Stimulated activated CD8-positive, alpha-beta memory T cell treated with anti-CD3 and anti-CD28 coated beads, Interleukin-7, amount 100 ng/mL, for 24 hours (primary cell): ENCODE measurements around the gene RAD50.
"Not testable (repeated sequence)": the region's sequence is repeated elsewhere in the genome, so short reads cannot be mapped to it uniquely, and the experiment has no call there.

ENCODE experiments used
- DNase-seq: peaks from one replicate; pipeline ENCODE4 v3.0.0-alpha.2; 2020; ENCODE audit warnings: low read depth

Gene RAD50

DNA sequence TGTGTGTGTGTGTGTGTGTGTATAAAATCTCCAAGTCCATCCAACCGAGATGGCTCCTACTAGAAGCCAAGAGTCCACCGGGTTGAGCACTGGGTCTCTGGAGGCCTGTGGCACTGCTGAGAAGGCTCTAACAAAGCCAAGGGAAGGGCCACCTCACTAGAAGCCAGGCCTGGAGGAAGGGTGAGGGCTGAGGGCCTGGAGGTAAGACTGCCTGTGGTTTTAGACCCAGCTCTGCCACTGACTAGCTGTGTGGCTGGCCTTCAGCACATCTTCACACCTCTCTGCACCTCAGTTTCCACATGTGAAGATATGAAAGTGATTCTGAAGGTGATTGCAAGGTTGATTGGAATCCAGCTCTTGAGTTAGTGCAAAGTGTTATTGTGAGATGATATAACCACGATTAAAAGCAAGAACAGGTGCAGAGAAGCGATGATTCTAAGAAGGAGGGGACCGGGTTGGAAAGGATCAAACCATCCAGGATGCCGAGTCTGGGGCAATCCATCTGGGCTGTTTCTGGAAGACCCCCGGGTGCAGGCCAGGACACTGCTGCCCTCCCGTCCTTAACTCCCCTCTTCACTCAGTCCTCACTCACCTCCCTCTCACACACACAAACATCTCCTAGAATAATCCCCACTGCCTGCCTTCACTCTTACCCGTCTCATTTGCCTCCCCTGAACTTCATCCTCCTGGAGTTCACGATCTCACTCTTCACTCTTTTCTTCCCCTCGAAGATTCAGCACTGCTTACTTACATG, 119.3 kb downstream of the RAD50 start:
- no peak for DNase-seq

DNA sequence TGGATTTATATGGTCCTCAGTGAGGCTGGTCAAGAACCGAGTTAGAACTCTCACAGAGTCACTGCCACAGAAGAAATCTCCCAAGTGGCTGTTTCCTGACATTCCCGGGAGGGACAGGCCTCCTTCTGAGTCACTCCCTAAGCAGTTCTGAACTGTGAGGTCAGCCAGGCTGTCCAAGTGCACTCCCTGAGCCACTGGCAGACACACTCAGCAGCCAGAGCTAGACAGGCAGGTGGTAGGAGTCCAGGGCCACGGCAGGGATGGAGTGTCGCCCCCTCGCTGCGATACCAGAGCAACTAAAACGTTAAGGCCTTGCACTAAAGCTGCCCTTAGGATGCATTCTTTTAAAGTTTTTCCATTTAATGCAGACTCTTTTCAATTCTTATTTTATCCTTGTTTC, 120.4 kb downstream of the RAD50 start:
- DNase-seq = no peak

DNA sequence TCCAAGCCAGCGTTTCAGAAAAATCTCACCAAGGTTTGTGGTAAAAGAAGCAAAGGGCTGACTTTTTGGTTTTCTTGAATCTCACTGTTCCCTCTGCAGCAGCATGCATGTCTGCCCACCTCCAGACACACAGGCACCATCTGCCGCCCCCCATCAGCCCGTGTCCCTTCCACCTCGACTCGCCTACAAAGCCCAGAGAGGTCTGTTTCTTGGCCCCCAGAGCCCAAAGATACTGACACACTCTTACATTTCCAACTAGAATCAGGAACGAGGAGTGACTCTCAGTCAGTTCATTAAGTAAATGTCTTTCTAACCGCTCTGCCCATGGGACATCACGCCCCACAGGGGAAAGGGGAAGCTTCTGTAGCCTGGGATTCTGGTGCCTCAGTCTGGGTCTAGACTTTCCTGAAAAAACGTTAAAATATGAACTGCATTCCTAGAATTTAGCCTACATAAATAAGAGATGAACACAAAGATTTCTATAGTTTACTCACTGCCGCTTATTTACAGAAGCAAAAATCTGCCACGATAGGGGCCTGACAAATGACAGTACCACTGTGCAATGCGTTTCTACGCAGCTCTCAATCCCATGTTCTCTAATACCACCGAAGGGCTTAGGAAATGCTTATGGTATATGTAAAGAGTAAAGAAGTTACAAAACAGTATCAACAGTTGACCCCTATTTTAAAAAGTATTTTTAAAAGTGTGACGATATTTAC, 121.1 kb downstream of the RAD50 start:
- no peak for DNase-seq

DNA sequence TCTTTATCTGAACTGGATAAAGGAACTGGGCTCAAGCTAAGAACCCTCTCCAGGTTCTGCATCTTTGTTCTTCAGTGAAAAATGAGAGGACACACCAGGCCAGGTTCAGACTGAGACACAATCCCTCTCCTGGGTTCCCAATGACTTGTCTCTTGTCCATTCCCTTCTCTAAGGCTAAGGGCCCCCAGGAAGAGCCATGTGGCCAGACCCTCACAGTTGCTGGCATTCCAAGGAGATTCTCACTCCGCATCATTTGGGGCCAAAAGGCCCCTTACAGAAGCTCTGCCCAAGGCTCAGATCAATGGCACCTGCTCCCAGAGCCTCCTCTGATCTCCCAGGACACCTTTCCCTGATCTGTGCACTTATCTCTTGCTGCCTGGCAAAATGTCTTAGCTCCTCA, 122.0 kb downstream of the RAD50 start:
- no peak for DNase-seq

DNA sequence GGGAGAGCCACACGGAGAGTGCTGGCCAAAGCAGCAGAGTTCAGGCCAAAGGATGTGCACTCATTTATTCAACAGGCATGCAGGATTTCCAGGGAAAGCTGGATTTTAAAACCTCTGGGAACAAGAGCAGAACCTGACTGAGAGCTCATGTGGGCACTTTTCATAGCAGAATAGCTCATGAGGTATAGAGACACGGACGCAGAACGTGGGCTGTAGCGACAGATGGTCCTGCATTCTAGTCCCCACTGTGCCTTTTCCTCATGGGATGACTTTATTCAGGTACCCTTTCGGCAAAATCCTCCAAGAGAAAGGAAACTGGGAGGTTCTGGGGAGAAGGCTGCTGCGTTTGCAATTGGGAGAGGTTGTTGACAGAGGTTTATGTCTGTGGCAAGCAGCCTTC, 122.4 kb downstream of the RAD50 start:
- no peak for DNase-seq

DNA sequence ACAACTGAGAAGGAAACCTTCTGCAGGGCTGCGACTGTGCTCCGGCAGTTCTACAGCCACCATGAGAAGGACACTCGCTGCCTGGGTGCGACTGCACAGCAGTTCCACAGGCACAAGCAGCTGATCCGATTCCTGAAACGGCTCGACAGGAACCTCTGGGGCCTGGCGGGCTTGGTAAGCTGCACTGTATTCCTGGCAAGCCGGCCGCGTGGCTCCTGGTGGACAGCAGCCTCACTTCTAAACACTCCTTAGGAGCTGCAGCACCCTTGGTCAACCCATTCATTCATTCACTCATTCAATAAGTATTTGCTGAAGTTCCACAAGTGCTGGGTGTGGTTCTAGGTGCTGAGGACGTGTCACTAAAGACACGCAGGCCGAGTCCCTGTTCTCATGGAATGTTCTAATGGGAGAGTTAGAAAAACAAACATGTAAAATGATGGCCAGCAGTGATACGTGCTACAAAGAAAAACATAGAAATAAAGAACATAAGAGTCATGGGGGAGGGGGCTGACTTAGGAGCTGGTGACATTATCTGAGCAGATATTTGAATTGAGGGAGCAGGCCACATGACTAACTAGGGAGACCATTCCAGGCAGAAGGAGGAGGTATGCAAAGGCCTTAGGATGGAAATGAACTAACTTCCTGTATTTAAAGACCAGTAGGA, 123.1 kb downstream of the RAD50 start:
- DNase-seq = no peak

DNA sequence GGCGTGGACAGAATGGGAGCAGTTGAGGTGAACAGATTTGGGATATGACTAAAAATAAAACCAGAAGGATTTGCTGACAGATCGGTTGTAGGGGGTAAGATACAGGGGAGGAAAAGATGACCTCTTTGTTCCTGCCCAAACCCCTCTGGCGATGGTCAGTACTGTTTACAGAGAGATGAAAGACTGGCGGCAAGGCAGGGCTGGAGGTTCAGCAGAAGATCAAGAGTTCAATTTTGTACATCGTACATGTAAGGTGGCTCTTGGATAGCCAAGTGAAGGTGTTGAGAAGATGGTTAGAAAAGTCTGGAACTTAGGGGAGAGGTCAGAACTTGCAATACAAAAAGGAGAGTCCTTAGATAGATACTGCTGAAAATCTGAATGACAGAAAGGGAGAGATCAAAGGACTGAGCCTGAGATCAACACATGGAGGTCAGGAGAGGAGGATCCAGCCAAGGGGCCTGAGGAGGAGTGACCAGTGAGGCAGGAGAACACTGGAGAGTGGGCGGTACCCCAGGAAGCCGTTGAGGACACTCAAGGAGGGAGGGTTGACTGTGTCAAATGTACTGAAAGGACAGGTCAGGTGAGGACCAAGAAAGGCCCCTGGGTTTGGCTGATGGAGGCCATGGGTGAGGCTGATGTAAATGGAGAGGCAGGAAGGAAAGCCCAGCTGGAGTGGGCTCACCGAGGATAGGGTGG, 124.2 kb downstream of the RAD50 start:
- no peak for DNase-seq

DNA sequence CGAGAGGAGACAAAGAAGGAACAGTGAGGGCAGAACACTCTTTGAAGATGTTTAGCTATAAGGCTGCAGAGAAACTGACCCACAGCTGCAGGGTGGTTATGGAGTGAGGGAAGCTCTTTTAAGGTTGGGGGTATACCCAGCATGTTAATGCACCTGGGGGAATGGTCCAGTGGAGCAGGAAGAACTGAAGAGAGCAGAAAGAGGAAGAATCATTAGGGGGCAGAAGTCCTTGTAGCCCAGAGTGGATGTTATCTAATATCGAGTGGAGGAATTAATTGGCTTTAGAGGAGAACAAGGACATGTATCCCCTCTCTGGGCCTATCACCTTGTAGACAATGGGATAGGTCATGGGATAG, 124.7 kb downstream of the RAD50 start:
- DNase-seq = no peak

DNA sequence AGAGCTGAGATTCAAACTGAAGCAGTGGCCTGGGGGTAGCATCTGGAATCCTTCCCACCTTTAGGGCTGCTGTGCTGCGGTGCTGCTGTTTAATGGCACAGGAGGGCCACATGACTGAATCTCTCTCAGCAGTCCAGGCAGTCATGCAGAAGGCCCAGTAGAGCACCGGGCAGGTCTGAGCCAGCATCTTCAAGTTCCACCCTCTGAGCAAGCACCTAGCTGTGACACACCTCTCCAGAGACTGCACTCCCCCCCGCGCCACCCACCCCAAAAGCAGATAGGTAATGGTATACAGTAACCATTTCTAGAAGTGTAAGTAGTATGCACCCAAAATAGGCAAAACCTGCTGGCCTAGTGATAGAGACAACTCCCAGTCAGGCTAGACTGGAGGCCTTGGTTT, 125.2 kb downstream of the RAD50 start:
- no peak for DNase-seq

DNA sequence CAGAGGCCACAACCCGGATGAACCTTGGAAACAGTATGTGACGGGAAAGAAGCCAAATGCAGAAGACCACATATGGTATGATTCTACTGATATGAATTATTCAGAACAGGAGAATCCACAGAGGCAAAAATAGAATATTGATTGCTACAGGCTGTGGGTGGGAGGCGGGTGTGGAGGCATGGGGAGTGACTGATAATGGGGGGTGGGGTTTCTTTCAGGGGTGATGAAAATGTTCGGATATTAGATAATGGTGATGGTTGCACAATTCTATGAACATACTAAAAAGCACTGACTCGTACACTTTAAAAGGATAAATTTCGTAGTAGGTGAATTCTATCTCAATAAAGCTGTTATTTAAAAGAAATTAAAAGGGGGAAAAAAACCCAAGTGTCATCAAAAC, 127.7 kb downstream of the RAD50 start:
- DNase-seq = no peak

DNA sequence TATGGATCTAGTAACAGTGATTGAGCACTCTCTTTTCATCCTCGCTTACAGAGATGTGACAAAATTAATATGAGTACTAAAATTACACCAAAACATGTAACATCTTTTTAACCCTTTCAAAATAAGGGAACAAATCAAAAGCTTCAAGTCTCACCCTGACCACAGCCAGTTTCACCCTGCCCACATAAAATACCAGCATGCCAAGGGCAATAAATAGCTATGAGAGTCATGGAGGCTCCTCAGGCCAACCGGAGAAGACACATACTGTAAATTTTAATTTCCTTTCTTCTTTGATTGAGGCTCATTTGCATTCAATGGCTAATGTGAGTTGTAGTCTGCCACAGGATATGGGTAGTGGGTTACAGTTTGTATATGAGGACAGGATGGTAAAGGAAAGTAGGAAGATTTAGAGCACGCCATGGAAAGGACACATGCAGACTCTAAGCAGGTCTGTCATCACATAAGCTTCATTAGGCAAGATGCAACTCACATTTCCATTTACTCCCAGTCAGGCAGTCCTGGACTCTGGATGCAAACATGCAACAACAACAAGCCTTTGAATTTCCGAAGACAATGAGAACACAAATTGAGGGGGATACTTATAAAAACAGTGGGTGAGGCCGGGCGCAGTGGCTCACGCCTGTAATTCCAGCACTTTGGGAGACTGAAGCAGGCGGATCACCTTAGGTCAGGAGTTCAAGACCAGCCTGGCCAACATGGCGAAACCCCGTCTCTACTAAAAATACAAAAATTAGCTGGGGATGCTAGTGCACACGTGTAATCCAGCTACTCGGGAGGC, 128.3 kb downstream of the RAD50 start:
- no peak for DNase-seq

DNA sequence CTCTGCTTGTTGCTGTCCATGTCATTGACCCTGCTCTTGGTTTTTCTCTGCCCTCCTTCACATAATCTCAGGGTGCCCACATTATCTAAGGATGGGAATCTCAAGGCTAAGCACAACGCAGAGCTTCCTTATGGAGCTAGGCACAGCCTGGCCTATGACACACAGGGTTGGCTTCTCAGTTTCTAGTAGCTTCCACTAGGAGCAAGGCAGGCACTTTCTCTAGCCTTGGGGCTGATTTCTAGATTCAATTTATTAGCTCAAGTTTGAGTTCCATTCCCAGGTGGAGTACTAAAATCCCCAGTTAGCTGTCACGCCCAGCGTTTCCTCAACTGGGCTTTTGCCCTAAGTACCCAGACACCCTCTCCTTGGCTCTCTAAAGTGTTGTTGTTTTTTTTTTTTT, 129.4 kb downstream of the RAD50 start:
- no peak for DNase-seq

DNA sequence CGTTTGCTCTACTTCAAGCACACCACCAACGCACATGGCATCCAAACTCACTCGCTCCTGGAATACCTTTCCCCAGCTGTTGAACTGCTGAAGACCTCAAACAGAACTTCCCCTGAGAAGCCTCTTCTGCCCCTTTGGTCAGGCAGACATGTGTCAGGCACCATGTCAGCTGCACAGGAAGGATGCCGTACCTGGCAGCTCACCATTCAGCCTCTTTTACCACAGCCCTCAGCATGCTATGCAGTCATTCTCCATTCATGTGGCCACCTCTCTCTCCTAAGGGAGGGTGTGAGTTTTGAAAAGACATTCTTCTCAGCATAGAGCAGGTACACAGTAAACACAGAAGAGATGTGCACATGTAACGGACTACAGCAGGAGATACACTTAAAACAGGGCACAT, 131.2 kb downstream of the RAD50 start:
- no peak for DNase-seq

DNA sequence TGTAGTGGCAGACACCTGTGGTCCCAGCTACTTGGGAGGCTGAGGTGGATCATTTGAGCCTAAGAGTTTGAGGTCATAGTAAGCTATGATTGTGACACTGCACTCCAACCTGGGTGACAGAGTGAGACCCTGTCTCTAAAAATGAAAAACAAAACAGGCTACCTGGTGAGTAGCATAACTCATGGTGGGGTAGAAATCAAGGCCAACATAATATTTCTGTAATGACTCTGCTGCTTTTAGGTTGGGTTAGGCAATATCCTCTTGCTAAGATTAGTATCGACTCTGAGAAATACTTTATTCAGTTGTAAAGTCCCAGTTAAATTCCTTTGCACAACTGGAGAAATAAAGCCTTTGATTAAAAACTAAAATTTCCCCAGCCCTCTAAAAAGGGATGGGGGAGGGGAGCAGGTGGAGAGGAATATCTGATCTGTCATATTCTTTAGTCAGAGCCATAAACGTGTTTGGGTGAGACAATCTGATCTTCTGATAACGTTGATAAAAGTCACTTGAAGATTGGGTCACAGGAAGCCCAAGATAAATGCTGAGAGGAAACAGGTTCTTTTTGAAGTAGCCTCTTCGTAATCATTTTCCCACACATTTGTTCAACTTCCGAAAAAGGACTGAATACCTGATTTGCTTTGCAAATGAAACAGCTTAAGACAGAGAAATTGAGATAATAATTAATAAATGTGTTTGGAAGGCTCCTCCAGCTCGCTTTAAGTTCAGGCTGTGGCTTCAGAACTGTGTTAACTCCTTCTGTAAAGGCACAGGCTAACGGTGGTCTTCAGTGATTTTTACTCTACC, 132.0 kb downstream of the RAD50 start:
- DNase-seq = no peak

DNA sequence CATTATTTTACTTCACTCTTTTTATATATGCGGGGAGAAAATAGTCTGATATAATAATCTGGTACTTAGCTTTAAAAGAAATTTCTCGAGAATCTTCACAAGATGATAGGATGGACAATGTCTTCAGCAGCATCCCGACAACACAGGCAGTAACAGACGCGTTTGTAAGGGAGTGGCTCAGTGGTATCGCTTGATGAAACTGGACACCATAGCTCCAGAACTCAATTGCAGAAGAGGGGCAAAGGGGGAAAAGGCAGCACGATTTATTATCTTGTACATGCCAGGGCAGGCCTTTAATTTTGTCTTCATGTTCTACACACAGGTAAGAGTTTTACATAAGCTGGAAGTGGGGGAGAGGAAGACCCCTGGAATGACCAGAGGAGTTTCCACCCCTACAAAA, 132.7 kb downstream of the RAD50 start:
- DNase-seq = no peak

DNA sequence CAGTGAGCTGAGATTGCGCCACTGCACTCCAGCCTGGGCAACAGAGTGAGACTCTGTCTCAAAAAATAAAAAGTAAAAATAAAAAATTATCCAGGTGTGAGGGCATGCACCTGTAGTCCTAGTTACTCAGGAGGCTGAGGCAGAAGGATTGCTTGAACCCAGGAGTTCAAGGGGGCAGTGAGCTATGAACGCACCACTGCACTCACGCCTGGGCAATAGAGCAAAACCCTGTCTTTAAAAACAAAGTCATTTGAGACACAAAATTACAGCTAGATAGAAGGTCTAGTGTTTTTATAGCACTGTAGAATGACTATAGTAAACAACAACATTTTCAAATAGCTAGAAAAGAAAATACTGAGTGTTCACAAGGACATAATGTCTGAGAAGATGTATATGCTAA, 133.4 kb downstream of the RAD50 start:
- DNase-seq = no peak

DNA sequence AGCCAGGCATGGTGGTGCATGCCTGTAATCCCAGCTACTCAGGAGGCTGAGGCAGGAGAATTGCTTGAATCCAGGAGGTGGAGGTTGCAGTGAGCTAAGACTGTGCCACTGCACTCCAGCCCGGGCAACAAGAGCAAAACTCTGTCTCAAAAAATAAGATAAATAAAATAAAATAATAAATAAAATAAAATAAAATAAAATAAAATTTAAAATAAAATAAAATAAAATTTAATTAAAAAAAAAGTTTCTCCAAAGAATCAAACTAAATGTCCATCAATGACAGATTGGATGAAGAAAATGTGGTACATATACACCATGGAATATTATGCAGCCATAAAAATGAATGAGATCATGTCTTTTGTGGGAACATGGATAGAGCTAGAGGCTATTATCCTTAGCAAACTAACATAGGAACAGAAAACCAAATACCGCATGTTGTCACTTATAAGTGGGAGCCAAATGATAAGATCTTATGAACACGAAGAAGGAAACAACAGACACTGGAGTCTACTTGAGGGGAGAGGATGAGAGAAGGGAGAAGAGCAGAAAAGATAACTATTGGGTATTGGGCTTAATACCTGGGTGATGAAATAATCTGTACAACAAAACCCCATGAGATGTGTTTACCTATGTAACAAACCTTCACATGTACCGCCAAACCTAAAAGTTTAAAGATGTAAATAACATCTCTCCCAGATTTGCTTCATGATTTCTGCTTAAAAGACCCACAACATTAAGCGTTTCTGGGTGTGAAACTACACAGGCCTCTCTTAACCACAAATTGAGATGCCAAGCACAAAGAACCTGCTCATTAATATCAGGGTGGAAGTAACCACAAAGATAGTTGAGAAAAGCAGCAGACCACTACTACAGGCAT, 135.2 kb downstream of the RAD50 start:
- not testable (repeated sequence) for DNase-seq

DNA sequence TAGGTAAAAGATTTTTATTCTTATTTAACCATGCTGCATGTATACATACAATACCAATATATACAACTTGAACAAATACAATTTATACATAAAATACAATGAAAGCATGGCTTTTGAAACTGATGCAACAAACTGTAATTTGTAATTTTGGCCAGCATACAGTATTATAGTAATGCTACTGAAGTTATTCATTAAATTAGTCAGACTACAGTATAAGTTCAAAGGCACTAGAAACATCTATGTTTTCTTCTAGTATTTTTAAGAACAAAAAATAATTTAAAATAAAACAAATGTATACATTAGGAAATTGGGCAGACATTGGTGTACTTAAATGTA, 135.8 kb downstream of the RAD50 start:
- DNase-seq = no peak
